HG03060 (cell line): ENCODE results near the gene BARD1.
"Not testable (repeated sequence)": the region's sequence is repeated elsewhere in the genome, so short reads cannot be mapped to it uniquely, and the experiment has no call there.

Source experiments
- ATAC-seq: cut with Tn5 transposase; IDR thresholded peaks from one replicate; pipeline ENCODE4 v1.9.1; 2021; ENCODE audit warnings: low read depth, moderate number of reproducible peaks; ENCODE audit not compliant: unreplicated experiment

The BARD1 gene

GRCh38 chr2:214808981-214809750 is at the start of gene BARD1:
BARD1 (minus strand) TSS chr2:214809683; CDS start chr2:214809569, 114 bp downstream.
- ATAC-seq, result peak; percentile 14

GRCh38 chr2:214856137-214856536 is 46.7 kb upstream of the BARD1 start:
- ATAC-seq, result no peak

GRCh38 chr2:214853906-214854305 is 44.4 kb upstream of the BARD1 start:
- no peak for ATAC-seq

DNA sequence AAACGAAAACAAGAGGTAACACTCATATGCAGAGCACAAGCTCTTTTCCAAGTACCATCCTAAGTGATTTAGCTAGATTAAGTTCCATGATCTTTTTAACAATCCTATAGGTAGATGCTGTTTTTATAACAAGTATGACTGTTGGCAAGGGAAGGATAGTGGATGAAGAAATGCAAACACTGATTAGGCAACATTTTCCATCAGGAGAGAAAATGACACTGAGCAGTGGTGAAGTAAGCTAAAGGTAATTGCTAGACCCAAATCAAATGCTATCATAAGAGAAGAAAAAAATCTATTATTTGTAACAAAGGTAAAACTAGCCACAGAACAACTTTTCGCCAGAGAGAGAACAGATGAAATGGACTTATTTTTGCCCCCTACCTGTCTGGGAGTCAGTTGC is 34.3 kb upstream of the BARD1 start:
- ATAC-seq, result no peak

DNA sequence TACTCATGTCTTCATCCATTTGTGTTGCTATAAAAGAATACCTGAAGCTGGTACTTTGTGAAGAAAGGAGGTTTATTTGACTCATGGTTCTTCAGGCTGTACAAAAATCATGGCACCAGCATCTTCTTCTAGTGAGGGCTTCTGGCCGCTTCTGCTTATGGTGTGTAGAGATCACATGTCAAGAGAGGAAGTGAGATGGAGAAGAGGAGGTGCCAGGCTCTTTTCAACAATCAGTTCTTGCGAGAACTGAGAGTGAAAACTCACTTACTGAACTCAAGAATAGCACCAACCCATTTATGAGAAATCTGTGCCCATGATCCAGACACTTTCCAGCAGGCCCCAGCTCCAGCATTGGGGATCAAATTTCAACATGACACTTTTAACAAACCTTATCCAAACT is 30.0 kb upstream of the BARD1 start:
- peak; percentile 55 for ATAC-seq

DNA sequence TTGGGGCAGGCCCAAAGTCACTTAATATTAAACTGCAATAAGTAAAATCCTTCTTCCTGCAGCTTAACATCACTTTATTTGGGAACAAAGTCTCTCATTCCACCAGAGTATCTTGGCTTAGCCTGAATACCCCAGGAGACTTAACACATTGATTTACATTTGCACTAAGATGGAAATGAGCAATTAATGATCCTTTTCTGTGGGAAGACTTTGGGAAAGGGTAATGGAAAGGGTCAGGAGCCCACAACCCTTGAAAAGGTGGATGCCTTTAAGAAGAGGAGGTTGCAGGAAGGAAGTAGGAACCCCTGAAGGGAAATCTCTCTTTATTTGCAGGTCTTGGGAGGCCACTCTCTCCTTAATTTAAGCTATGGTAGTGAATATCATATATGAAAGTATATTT is 28.0 kb upstream of the BARD1 start:
- no peak for ATAC-seq

DNA sequence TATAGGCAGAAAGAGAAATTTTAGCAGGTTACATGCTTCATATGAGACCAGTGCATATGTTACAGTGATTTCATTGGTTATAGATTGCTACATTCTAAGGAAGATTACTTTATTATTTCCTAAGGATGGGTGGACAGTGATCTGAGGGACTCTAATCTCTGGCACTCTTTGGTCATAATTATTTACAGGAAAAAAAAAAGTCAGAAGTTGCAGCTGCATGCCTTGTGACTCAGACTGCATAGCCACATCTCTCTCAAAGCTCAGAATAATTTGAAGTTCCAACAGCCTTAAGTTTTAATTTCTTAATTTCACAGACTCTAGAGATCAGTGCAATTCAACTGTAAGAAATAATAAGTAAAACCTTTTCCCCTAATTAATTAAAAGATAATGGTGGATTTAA is 27.1 kb upstream of the BARD1 start:
- ATAC-seq, result no peak

DNA sequence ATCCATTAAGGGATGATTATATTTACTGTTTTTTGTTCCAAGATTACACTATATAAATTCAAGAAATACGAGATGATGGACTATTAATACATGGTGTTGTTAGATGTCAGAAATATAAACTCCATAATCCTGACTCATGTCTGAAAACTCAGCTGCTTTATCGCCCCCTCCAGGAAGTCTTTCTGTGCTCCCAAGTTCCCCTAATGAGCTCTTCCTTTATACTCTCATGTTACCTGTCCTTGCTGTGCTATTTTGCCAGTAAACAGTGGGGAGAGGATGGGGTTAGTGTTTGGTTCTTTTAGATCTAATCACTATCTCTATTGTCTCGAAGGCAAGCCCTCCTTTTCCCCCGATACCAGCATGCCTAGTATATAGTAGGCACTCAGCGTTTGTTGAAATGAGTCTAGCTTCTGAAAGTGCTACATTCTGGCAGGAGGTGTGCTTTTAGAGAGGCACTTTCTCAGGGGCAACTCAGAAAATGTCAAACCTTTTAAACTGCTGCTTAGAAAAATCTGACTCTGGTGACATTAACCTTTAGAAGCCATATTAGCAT is 21.4 kb upstream of the BARD1 start:
- ATAC-seq, result no peak

DNA sequence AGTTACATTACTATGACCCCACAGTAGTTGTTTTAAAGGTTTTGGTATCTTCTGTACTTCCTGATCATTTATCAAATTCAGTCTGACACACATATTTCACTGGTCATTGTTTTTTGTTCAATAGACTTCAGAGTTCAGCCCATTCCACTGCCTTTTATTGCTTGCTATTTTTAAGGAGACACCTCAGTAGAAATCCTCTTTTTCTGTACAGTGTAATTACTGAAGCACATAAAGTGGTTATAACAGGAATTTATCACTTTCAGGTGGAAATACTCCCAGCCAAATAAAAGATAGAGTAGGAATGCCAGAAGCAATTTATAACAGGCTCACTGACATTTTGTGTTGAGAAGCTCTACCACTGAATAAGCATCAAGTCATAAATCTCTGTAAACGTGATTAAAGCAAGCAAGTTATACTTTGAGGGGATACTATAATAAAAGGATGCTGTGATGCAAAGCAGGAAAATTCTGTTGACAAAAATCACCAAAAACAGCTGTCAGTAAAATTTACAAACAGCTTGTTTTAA is 6.6 kb upstream of the BARD1 start:
- no peak for ATAC-seq

GRCh38 chr2:214810671-214811070 is 1.2 kb upstream of the BARD1 start:
- no peak for ATAC-seq

- peak; percentile 74 for ATAC-seq
Observed at GRCh38 chr2:214809751-214810564, 475 bp upstream of the BARD1 start.

DNA sequence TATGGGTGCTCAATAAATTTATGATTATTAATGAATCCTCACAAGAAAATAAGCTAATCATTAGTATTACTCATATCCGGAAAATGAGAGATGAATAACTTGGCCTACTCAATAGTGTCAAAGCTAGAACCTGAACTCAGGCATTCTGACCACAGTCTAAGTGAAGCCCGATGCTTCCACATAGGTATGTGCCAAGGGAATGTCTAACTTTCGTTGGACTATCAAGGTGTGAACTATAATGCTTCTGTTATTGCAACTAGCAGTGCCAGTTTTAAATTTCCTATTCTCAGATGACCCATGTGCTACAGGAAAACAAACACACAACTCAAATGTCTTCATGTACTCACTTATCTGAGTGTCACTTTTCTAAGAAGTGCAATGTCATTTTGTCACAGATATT is 1.8 kb downstream of the BARD1 start:
- no peak for ATAC-seq

GRCh38 chr2:214801768-214802397 is 7.6 kb downstream of the BARD1 start:
- no peak for ATAC-seq

DNA sequence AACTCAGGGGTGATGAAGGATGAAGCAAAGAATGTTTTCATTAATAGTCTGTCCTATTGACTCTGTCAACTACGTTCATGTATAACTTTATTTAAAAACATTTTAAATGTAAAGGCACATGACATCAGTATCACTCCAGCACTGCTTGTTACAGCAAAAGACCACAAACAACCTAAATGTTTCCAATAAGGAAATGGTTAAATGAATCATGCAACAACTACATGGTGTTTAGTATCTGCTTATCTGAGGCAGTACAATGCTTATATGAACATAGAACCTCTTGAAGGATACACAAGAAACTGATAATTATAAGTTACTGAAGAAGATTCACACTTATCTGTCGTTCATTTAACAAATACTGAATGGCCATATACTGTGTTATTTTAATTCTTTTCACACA is 8.4 kb downstream of the BARD1 start:
- no peak for ATAC-seq

- ATAC-seq, result no peak
Observed at GRCh38 chr2:214800180-214800579, 9.3 kb downstream of the BARD1 start.

GRCh38 chr2:214796911-214797310 is 12.6 kb downstream of the BARD1 start:
- ATAC-seq, result no peak

- ATAC-seq, result not testable (repeated sequence)
Observed at GRCh38 chr2:214783181-214783580, 26.3 kb downstream of the BARD1 start.

DNA sequence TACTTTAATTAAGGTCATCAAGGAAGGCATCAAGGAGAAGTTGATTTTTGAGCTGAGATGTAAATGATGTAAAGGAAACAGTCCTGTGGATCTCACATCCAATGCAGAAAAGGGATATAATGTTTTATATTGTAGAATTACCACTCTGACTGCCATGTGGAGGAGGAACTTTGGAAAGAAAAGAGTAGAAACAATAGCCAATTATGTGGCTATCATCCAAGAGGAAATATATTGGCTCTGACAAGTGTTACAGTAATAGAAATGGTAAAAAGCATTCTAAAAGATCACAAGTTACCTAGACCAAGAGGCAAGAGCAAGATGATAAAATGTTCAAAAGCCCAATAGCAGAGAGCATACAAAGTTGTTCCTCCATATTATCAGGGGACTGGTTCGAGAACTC is 26.8 kb downstream of the BARD1 start:
- ATAC-seq, result no peak

DNA sequence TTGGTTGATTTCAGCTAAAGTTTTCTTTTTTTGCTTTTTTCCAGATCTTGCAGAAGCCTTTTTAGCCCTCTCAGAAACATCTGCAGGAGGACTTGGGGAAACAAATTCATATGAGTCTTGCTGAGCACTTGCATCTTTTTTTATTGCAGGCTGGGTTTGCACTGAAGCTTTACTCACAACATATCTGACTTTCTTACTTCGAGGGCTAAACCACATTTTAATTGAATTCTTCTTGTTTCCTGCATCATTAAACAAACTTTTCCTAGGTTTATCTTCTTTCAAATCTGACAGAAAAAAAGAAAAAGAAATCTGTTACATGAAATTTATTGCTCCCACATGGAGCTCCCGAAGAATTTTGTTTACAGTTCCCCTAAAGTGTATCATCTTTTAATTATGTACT is 28.3 kb downstream of the BARD1 start:
- no peak for ATAC-seq

DNA sequence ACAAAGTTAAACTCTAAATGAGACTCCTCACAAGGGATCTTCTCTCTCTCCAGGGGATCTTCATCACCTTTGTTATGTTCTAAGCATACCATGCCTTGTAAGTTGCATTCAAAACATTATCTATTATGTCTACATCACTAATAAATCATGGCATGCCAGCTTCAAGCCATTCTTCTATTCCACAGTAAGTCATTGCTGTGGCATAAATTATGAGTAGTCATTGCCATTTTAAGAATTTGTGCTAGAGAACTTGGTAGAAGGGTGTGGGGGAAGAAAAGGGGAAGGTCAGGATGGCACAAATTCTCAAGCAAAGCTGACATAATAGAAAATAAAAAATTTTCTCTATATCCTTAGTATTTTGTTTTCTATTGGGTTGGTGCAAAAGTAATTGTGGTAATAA is 33.5 kb downstream of the BARD1 start:
- ATAC-seq, result no peak

GRCh38 chr2:214774108-214774507 is 35.4 kb downstream of the BARD1 start:
- no peak for ATAC-seq
